Fibroblast of pulmonary artery (primary cell): ENCODE data around the gene EEFSEC.

ENCODE experiments used
- DNase-seq: peaks from one replicate; pipeline ENCODE4 v3.0.0-alpha.2; 2010; ENCODE audit warnings: low read depth
- H3K4me3 ChIP-seq: replicated peaks from 2 replicates; pipeline ENCODE4 v1.5.1; 2011; ENCODE audit warnings: low read depth, mild to moderate bottlenecking, control low read depth, low read length, moderate library complexity
- CTCF ChIP-seq: IDR thresholded peaks from 2 replicates; pipeline ENCODE4 v1.5.1; 2011; ENCODE audit warnings: mild to moderate bottlenecking, control low read depth, low read length, inconsistent platforms; ENCODE audit errors: missing control alignments

Gene EEFSEC

GRCh38 chr3:128430301-128430700 lies 277.0 kb downstream of the EEFSEC start:
- no peak for TF ChIP-seq CTCF
- no peak overlapping the region for H3K4me3 ChIP-seq
- DNase-seq = no peak

GRCh38 chr3:128430731-128431130 lies 277.4 kb downstream of the EEFSEC start:
- TF ChIP-seq CTCF = no peak
- H3K4me3 ChIP-seq = no peak overlapping the region
- no peak for DNase-seq

- DNase-seq = no peak
- TF ChIP-seq CTCF = no peak
- no peak overlapping the region for H3K4me3 ChIP-seq
Measured at GRCh38 chr3:128431803-128432300, 278.6 kb downstream of the EEFSEC start.

GRCh38 chr3:128432301-128432970 lies 279.2 kb downstream of the EEFSEC start:
- DNase-seq = no peak
- TF ChIP-seq CTCF = no peak
- H3K4me3 ChIP-seq = no peak overlapping the region

GRCh38 chr3:128432971-128433836 lies 279.9 kb downstream of the EEFSEC start:
- no peak for TF ChIP-seq CTCF
- no peak for DNase-seq
- no peak overlapping the region for H3K4me3 ChIP-seq

- DNase-seq = no peak
- H3K4me3 ChIP-seq = no peak overlapping the region
- no peak for TF ChIP-seq CTCF
Measured at GRCh38 chr3:128433837-128434165, 280.5 kb downstream of the EEFSEC start.
